Activated B cell treated with CpG ODN at 0.5 μM for 24 hours (primary cell): ENCODE results near the gene C1orf115. TPM values are rescaled to one million over a fixed set of nuclear protein-coding genes. Genes with fewer than 3 reads are reported as not detected.

Experiments used
- ATAC-seq: fragments of 200-7000 bp; cut with Tn5 transposase; one replicate; pipeline ENCODE4 v1.10.0; 2021; ENCODE audit warnings: low read depth, mild to moderate bottlenecking, moderate library complexity
- CTCF ChIA-PET: fragments of 350-600 bp; sonication (Branson Sonifier 250); formaldehyde crosslinking; loops from one replicate; lab custom pipeline; 2021; ENCODE audit warnings: antibody characterized with exemption; lab: Charles Lee
- POLR2A ChIA-PET: fragments of 350-600 bp; sonication (Branson Sonifier 250); formaldehyde crosslinking; loops from one replicate; lab custom pipeline; 2021; ENCODE audit warnings: antibody characterized with exemption; lab: Charles Lee
- DNase-seq: peaks from one replicate; pipeline ENCODE4 v3.0.0; 2022
- H3K27ac Mint-ChIP-seq: one replicate; pipeline ENCODE4 v1.8.0; 2020; ENCODE audit warnings: mixed read lengths
- H3K27me3 Mint-ChIP-seq: one replicate; pipeline ENCODE4 v1.8.0; 2021; ENCODE audit warnings: mixed read lengths
- H3K36me3 Mint-ChIP-seq: one replicate; pipeline ENCODE4 v1.8.0; 2021; ENCODE audit warnings: low read depth, mixed read lengths
- H3K4me1 Mint-ChIP-seq: one replicate; pipeline ENCODE4 v1.8.0; 2021; ENCODE audit warnings: mixed read lengths
- H3K4me3 Mint-ChIP-seq: one replicate; pipeline ENCODE4 v1.8.0; 2020; ENCODE audit warnings: mild to moderate bottlenecking, mixed read lengths
- H3K9me3 Mint-ChIP-seq: one replicate; pipeline ENCODE4 v1.8.0; 2020; ENCODE audit warnings: mixed read lengths
- CTCF ChIP-seq: fragments of 200-600 bp; IDR thresholded peaks from one replicate; pipeline ENCODE4 v1.8.0; 2022; ENCODE audit warnings: antibody characterized with exemption, mild to moderate bottlenecking
- intact Hi-C: fragments of 100-400 bp; cut with micrococcal nuclease; formaldehyde crosslinking; loops from one replicate; pipeline ENCODE4 v1.15.1; 2024
- total RNA-seq: library from RNA; stranded (reverse); gene quantifications from 2 replicates; pipeline ENCODE4 v1.2.3, GENCODE V29; 2022

C1orf115 gene, protein sequence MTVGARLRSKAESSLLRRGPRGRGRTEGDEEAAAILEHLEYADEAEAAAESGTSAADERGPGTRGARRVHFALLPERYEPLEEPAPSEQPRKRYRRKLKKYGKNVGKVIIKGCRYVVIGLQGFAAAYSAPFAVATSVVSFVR
- total RNA-seq, result 19.6 and 20.0 TPM in 2 replicates

DNA sequence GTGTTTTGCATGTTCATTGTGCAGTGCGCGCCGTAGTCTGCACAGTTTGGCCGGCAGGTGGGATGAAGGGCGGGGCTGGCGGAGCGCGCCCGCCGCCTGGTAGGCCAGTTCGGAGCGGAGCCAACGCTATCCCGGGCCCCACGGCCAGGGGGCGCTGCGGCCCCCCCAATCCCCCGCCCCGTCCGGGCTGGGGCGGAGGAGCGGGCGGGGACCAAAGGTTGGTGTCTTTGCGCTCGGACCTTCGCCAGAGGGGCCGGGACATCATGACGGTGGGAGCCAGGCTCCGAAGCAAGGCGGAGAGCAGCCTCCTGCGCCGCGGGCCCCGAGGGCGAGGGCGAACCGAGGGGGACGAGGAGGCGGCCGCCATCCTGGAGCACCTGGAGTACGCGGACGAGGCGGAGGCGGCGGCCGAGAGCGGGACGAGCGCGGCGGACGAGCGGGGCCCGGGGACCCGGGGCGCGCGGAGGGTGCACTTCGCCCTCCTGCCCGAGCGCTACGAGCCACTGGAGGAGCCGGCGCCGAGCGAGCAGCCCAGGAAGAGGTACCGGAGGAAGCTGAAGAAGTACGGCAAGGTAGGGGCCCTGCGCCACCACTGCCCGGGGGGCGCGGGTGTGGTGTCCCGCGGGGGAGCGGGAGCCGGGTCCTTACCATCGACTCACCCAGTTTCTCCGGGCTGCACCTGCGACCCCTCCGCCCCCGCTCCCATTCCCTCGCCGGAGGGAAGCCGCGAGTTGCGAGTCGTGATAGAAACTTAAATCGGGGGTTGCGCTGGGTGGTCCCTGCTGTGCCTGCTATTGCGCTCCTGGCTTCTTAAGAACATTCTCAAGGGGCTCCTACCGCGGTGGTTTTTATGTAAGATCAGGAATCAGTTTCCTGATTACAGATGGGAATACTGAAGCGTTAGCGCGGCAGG lies at the start of gene C1orf115:
Gene C1orf115 (plus strand): TSS at position 224 of the 913 bp plus-strand sequence. CDS start 40 bp downstream, at position 264.
- CTCF ChIA-PET, result interaction anchor here (0.9 to 6.0 kb wide), 6 partner anchors 12 to 471 kb away, joined by 3 to 39 read pairs (median 4); no protein-coding TSS in a partner anchor
- POLR2A ChIA-PET, result interaction anchor here (1.4 to 3.0 kb wide), 3 partner anchors 15 to 43 kb away, joined by 3 to 11 read pairs (median 4); no protein-coding TSS in a partner anchor
- intact Hi-C loops, result loop anchor here (1.0 to 5.0 kb wide), 4 partner anchors 21 to 598 kb away; partner anchors contain the start of gene IARS2
- DNase-seq, result peak; percentile 86
- peaks cover 26% of the 10 kb centered on the region for H3K4me1 Mint-ChIP-seq
- peaks cover 4% of the 10 kb centered on the region for H3K36me3 Mint-ChIP-seq
- peaks cover 5% of the 10 kb centered on the region for H3K27me3 Mint-ChIP-seq
- peak; percentile 90 for TF ChIP-seq CTCF
- peak; percentile 98 for ATAC-seq
- H3K4me3 Mint-ChIP-seq, result peak within 1 kb of the TSS; percentile 92
- H3K9me3 Mint-ChIP-seq, result no peaks in the 10 kb centered on the region
- H3K27ac Mint-ChIP-seq, result peak within 1 kb of the TSS; percentile 68

- no peak overlapping the region for H3K27ac Mint-ChIP-seq
- POLR2A ChIA-PET, result no interaction called here
These were observed 47.9 kb upstream of the C1orf115 start for GRCh38 chr1:220642285-220642684.

GRCh38 chr1:220652995-220653394 lies 37.2 kb upstream of the C1orf115 start:
- DNase-seq, result no peak
- H3K9me3 Mint-ChIP-seq, result no peaks in the 10 kb centered on the region
- intact Hi-C loops, result no loop called here
- H3K4me1 Mint-ChIP-seq, result peaks cover 2% of the 10 kb centered on the region
- ChIA-PET POLR2A (no interaction called here), CTCF (no interaction called here)
- TF ChIP-seq CTCF, result no peak
- no peaks in the 10 kb centered on the region for H3K36me3 Mint-ChIP-seq
- H3K4me3 Mint-ChIP-seq, result no peak overlapping the region
- no peak for ATAC-seq
- H3K27me3 Mint-ChIP-seq, result peaks cover 2% of the 10 kb centered on the region
- no peak overlapping the region for H3K27ac Mint-ChIP-seq

More at GRCh38 chr1:220642285-220642684, 47.9 kb upstream of the C1orf115 start:
- no peak for TF ChIP-seq CTCF
- intact Hi-C loops, result no loop called here
- CTCF ChIA-PET, result no interaction called here
- ATAC-seq (no peak), DNase-seq (no peak)
- Mint-ChIP-seq H3K4me1 (no peaks in the 10 kb centered on the region), H3K9me3 (peaks cover 2% of the 10 kb centered on the region), H3K36me3 (no peaks in the 10 kb centered on the region), H3K27me3 (peaks cover 6% of the 10 kb centered on the region), H3K4me3 (no peak overlapping the region)

DNA sequence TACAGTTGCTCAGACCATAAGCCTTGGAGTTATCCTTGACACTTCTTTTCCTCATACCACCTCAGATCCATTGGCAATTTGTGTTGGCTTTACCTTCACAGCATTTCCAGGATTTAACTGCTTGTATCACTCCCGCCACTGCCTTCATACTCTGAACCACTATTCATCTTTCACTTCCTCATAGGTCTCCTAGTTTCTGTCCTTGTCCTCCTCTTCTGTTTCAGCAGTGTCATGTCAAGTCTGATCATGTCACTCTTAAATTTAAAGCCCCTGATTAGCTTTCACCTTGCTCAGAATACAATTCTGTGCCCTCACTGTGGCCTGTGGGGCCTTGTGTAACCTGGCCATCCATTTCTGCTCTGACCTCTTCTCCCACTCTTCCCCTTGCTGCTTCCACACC lies 34.7 kb upstream of the C1orf115 start:
- no peak for DNase-seq

More for the DNA sequence above, 34.7 kb upstream of the C1orf115 start:
- intact Hi-C loops, result no loop called here
- no peak for ATAC-seq
- Mint-ChIP-seq H3K27ac (no peak overlapping the region), H3K9me3 (no peaks in the 10 kb centered on the region), H3K27me3 (peaks cover 2% of the 10 kb centered on the region), H3K36me3 (no peaks in the 10 kb centered on the region), H3K4me3 (no peak overlapping the region), H3K4me1 (peaks cover 2% of the 10 kb centered on the region)
- CTCF ChIA-PET, result no interaction called here
- TF ChIP-seq CTCF, result no peak
- POLR2A ChIA-PET, result no interaction called here
